Gastroesophageal sphincter (tissue), 4 donors: ENCODE results near the gene XYLT1. TPM values are rescaled to one million over a fixed set of nuclear protein-coding genes. Genes with fewer than 3 reads are reported as not detected.

ENCODE experiments used
- ATAC-seq: fragments of 150-250 bp; one replicate; pipeline ENCODE4 v1.9.1; 2016; ENCODE audit warnings: mild to moderate bottlenecking, moderate library complexity
- H3K27ac ChIP-seq, 4 donors: fragments of 200-600 bp; sonication (generic) in 3 of 4; 1 replicate in 3 of 4; 2 replicates in 1 of 4; pipeline ENCODE4 v1.5.1; 2016 to 2019
- H3K27me3 ChIP-seq: fragments of 200-600 bp; sonication (generic); one replicate; pipeline ENCODE4 v1.5.1; 2019
- H3K36me3 ChIP-seq, 2 donors: fragments of 200-600 bp; sonication (generic); one replicate each; pipeline ENCODE4 v1.5.1; 2019; ENCODE audit warnings: control low read depth in 1 of 2
- H3K4me1 ChIP-seq, 3 donors: fragments of 200-600 bp; sonication (generic); 1 replicate in 2 of 3; 2 replicates in 1 of 3; pipeline ENCODE4 v1.5.1; 2016 to 2019; ENCODE audit warnings: control low read depth in 2 of 3
- H3K4me3 ChIP-seq, 2 donors: fragments of 200-600 bp; sonication (generic); one replicate each; pipeline ENCODE4 v1.5.1; 2019; ENCODE audit warnings: mild to moderate bottlenecking in 1 of 2, moderate library complexity in 1 of 2
- H3K9me3 ChIP-seq, 3 donors: fragments of 200-600 bp; sonication (generic); one replicate each; pipeline ENCODE4 v1.5.1; 2017 to 2019; ENCODE audit warnings: control low read depth in 2 of 3
- CTCF ChIP-seq, 4 experiments: fragments of 200-600 bp in 2 of 4; fragments of 450-650 bp in 2 of 4; sonication (generic) in 1 of 4; IDR thresholded peaks; one replicate each; pipeline ENCODE4 v1.5.1; 2017 to 2019; ENCODE audit warnings: antibody characterized with exemption in 4 of 4, mild to moderate bottlenecking in 2 of 4, moderate library complexity in 2 of 4
- EP300 ChIP-seq: sonication (generic); formaldehyde crosslinking; IDR thresholded peaks from one replicate; pipeline ENCODE4 v1.6.1; 2017; ENCODE audit warnings: antibody characterized with exemption, mild to moderate bottlenecking
- POLR2A ChIP-seq, 2 donors: fragments of 450-650 bp; IDR thresholded peaks; one replicate each; pipeline ENCODE4 v1.6.1; 2017; ENCODE audit warnings: antibody characterized with exemption in 2 of 2, mild to moderate bottlenecking in 2 of 2, moderate library complexity in 1 of 2
- POLR2AphosphoS5 ChIP-seq: sonication (generic); formaldehyde crosslinking; IDR thresholded peaks from one replicate; pipeline ENCODE4 v1.6.1; 2017; ENCODE audit warnings: antibody characterized with exemption
- WGBS, 2 donors: methylation state at CpG; one replicate each; pipeline ENCODE4 v1.1.5; 2018; ENCODE audit warnings: low coverage in 1 of 2; 5-methylcytosine and 5-hydroxymethylcytosine counted together
- total RNA-seq, 4 donors: library from RNA; depleted of rRNA; stranded (reverse); fragments of >200 nt; gene quantifications; one replicate each; pipeline ENCODE4 v1.1.0, GENCODE V29; 2016

The XYLT1 gene
- total RNA-seq, 4 donors from 2014 or later, result 19.1 to 51.6 (median 23.7) TPM

DNA sequence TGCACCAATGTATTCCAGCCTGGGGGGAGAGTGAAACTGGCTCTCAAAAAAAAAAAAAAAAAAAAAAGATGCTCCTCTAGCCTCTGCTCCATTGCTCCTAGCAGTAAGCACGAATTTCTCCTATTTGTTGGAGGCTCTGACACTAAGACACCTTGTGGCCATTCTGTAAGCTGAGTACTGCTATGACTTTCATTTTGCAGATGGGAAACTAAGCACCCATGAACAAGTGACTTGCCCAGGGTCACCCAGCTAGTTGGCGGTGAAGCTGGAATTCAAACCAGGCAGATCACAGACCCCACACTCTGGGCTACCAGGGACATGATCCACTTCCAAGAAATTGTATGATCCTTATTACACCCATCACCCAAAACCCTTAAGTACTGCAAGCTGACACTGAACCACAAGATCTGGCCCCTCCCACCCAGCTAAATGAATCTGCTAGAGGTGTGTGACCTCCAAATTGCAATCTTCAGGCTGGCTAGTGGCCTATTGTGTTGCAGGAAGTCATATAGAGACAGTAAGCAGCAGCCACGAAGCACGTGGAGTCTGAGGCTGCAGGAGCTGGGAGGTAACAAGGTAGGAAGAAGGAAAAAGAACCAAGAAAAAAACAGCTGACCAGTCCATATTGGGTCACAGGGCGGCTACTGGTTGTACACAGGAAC is 209.4 kb downstream of the XYLT1 start:
- H3K27ac ChIP-seq, result no peak overlapping the region
- TF ChIP-seq POLR2AphosphoS5, result no peak
- TF ChIP-seq EP300, result no peak
- TF ChIP-seq CTCF (IDR thresholded peaks at IDR 0.05), result no peak
- TF ChIP-seq POLR2A (IDR thresholded peaks at IDR 0.05), result no peak
- no peak overlapping the region for H3K4me3 ChIP-seq
- ATAC-seq, result no peak
- H3K27me3 ChIP-seq, result no peaks in the 10 kb centered on the region
- H3K4me1 ChIP-seq, result peaks cover 0 to 8% (median 0%) of the 10 kb centered on the region in 3 donors
- WGBS, 2 donors, result 76 to 78% methylated on average over 2 to 5 of the region's 5 CpGs
- peaks cover 0 to 18% of the 10 kb centered on the region in 2 donors for H3K36me3 ChIP-seq
- H3K9me3 ChIP-seq, result no peaks in the 10 kb centered on the region

DNA sequence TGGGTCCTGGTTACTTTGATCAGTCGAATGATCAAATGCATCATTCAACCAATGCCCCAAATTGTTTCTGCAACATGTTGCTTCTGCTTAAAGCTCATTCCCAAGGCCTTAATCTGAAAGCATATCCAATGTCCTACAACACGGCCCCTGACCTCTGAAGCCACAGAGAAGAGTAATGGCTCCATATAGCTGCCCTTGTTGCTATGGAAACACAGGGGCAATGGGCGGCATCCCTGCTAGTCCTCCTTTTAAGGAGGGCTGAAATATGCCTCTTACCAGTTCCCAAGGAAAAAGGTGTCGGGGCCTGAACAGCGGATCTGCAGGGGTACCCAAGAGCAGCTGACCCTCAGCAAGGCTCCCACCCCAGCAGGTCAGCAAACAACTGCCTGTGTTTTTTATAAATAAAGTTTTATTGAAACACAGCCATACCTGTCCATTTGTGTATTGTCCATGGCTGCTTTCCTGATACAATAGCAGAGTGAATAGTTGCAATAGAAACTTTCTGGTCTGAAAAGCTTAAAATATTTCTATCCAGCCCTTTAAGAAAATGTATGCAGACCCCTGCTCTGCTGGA is 210.4 kb downstream of the XYLT1 start:
- peaks cover 0 to 18% of the 10 kb centered on the region in 2 donors for H3K36me3 ChIP-seq
- no peak overlapping the region for H3K4me3 ChIP-seq
- peaks cover 0 to 8% (median 0%) of the 10 kb centered on the region in 3 donors for H3K4me1 ChIP-seq
- H3K27me3 ChIP-seq, result no peaks in the 10 kb centered on the region
- no peaks in the 10 kb centered on the region for H3K9me3 ChIP-seq
- 93 to 100% methylated on average over 3 to 5 of the region's 5 CpGs for WGBS, 2 donors
- TF ChIP-seq POLR2A (IDR thresholded peaks at IDR 0.05) (no peak), CTCF (IDR thresholded peaks at IDR 0.05) (no peak), POLR2AphosphoS5 (no peak), EP300 (no peak)
- ATAC-seq, result no peak
- H3K27ac ChIP-seq, result no peak overlapping the region

- no peak for TF ChIP-seq EP300
- no peak for TF ChIP-seq CTCF (IDR thresholded peaks at IDR 0.05)
- TF ChIP-seq POLR2A (IDR thresholded peaks at IDR 0.05), result no peak
- no peak for TF ChIP-seq POLR2AphosphoS5
- Histone ChIP-seq H3K27me3 (no peaks in the 10 kb centered on the region), H3K4me1 (peaks cover 0 to 8% (median 0%) of the 10 kb centered on the region in 3 donors), H3K36me3 (peaks cover 0 to 18% of the 10 kb centered on the region in 2 donors), H3K27ac (no peak overlapping the region), H3K4me3 (no peak overlapping the region), H3K9me3 (no peaks in the 10 kb centered on the region)
- WGBS, 2 donors, result 62 to 75% methylated on average over 6 of the region's 6 CpGs
- ATAC-seq, result no peak
Observed at GRCh38 chr16:17259751-17260270, 210.9 kb downstream of the XYLT1 start.

DNA sequence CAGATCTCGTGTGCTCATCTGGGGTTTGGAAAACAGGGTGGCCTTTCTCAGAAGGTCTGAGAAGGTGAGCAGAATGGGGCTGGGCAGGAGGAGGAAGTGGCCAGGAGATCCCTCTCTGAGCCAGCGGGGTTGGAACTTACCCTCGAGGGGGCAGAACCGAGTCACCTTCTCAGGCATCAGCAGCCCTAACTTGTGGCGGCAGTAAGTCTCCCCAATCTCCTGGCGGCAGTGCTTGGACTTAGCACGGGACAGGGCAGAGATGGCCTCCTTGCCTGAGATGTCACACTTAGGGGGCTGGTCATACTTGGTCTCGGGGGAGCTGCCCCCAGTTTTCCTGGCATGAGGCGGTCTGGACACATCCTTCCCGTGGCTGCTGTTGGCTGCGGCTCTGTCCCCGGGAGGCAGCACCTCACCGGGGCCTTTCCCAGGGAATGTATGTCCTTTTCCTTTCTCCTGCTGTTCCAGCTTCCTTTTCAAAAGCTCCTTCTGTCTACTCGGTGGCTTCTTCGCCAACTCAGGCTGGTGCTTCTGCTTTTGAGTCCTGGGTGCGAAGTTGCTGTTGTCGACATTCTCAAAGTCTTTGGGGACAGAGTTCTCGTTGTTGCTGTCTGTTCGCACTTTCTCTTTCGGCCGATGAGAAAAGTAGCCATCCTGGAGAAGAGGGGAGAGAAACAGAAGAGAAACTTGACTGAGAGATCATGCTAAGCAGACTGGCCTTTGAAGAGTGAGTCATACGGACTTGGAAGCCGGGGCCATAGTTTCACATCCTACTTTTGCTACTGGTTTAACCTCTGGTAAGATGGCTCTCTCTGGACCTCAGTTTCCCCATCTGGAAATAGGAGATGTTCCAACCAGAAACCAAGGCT is 211.7 kb downstream of the XYLT1 start:
- peak overlapping the region in 3 of 4 donors; percentile 31 to 50 (median 40) for H3K27ac ChIP-seq
- WGBS, 2 donors, result 80 to 84% methylated on average over 12 to 13 of the region's 23 CpGs
- peaks cover 0 to 18% of the 10 kb centered on the region in 2 donors for H3K36me3 ChIP-seq
- no peaks in the 10 kb centered on the region for H3K27me3 ChIP-seq
- peaks cover 0 to 8% (median 0%) of the 10 kb centered on the region in 3 donors for H3K4me1 ChIP-seq
- ATAC-seq, result peak; percentile 25
- TF ChIP-seq EP300 (no peak), CTCF (IDR thresholded peaks at IDR 0.05) (no peak), POLR2A (IDR thresholded peaks at IDR 0.05) (no peak), POLR2AphosphoS5 (no peak)
- no peaks in the 10 kb centered on the region for H3K9me3 ChIP-seq
- H3K4me3 ChIP-seq, result peak overlapping the region in 1 of 2 donors; percentile 14
